Gastroesophageal sphincter (tissue), 3 donors: ENCODE measurements around the gene NDUFA9.

ENCODE experiments used
- POLR2AphosphoS5 ChIP-seq: sonication (generic); formaldehyde crosslinking; IDR thresholded peaks from one replicate; pipeline ENCODE4 v1.6.1; 2017; ENCODE audit warnings: antibody characterized with exemption
- TF ChIP-seq, protein P1 (sequence below), 4 experiments: fragments of 200-600 bp in 2 of 4; fragments of 450-650 bp in 2 of 4; sonication (generic) in 1 of 4; IDR thresholded peaks; one replicate each; pipeline ENCODE4 v1.5.1; 2017 to 2019; ENCODE audit warnings: antibody characterized with exemption in 4 of 4, mild to moderate bottlenecking in 2 of 4, moderate library complexity in 2 of 4

- TF ChIP-seq, protein P1, sequence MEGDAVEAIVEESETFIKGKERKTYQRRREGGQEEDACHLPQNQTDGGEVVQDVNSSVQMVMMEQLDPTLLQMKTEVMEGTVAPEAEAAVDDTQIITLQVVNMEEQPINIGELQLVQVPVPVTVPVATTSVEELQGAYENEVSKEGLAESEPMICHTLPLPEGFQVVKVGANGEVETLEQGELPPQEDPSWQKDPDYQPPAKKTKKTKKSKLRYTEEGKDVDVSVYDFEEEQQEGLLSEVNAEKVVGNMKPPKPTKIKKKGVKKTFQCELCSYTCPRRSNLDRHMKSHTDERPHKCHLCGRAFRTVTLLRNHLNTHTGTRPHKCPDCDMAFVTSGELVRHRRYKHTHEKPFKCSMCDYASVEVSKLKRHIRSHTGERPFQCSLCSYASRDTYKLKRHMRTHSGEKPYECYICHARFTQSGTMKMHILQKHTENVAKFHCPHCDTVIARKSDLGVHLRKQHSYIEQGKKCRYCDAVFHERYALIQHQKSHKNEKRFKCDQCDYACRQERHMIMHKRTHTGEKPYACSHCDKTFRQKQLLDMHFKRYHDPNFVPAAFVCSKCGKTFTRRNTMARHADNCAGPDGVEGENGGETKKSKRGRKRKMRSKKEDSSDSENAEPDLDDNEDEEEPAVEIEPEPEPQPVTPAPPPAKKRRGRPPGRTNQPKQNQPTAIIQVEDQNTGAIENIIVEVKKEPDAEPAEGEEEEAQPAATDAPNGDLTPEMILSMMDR (IDR thresholded peaks at IDR 0.05) = no peak
- no peak for TF ChIP-seq POLR2AphosphoS5
These were observed 4.3 kb downstream of the NDUFA9 start for GRCh38 chr12:4653257-4653656.
